GM21367 (cell line): ENCODE measurements around the gene FILIP1L.

Experiments
- ATAC-seq: cut with Tn5 transposase; IDR thresholded peaks from one replicate; pipeline ENCODE4 v1.9.1; 2021; ENCODE audit not compliant: unreplicated experiment

The FILIP1L gene

GRCh38 chr3:100045696-100046095, 68.6 kb downstream of the FILIP1L start:
- no peak for ATAC-seq

GRCh38 chr3:100044369-100044768, 69.9 kb downstream of the FILIP1L start:
- peak; percentile 78 for ATAC-seq

GRCh38 chr3:100043271-100043670, 71.0 kb downstream of the FILIP1L start:
- no peak for ATAC-seq

- ATAC-seq = no peak
These were observed 71.9 kb downstream of the FILIP1L start for GRCh38 chr3:100042166-100042981.

- no peak for ATAC-seq
These were observed 73.0 kb downstream of the FILIP1L start for GRCh38 chr3:100041328-100041749.

GRCh38 chr3:100040451-100041225, 73.7 kb downstream of the FILIP1L start:
- ATAC-seq = no peak

GRCh38 chr3:100039075-100039474, 75.2 kb downstream of the FILIP1L start:
- no peak for ATAC-seq

GRCh38 chr3:100033903-100034471, 80.3 kb downstream of the FILIP1L start:
- ATAC-seq = no peak

GRCh38 chr3:100033184-100033583, 81.1 kb downstream of the FILIP1L start:
- no peak for ATAC-seq

GRCh38 chr3:100032243-100032642, 82.1 kb downstream of the FILIP1L start:
- no peak for ATAC-seq

- ATAC-seq = no peak
These were observed 83.3 kb downstream of the FILIP1L start for GRCh38 chr3:100030914-100031425.

GRCh38 chr3:100030346-100030745, 84.0 kb downstream of the FILIP1L start:
- ATAC-seq = no peak

GRCh38 chr3:100029689-100030088, 84.6 kb downstream of the FILIP1L start:
- no peak for ATAC-seq

- no peak for ATAC-seq
These were observed 85.2 kb downstream of the FILIP1L start for GRCh38 chr3:100029052-100029451.

- no peak for ATAC-seq
These were observed 87.0 kb downstream of the FILIP1L start for GRCh38 chr3:100027321-100027720.

GRCh38 chr3:100024520-100025303, 89.6 kb downstream of the FILIP1L start:
- ATAC-seq = no peak

GRCh38 chr3:100023595-100023994, 90.7 kb downstream of the FILIP1L start:
- ATAC-seq = no peak

GRCh38 chr3:100023150-100023549, 91.2 kb downstream of the FILIP1L start:
- no peak for ATAC-seq

- no peak for ATAC-seq
These were observed 91.8 kb downstream of the FILIP1L start for GRCh38 chr3:100022506-100022905.

- no peak for ATAC-seq
These were observed 93.2 kb downstream of the FILIP1L start for GRCh38 chr3:100020876-100021644.
